Upper lobe of left lung (tissue), 4 donors: Measurements from ENCODE around the gene OR2M2.

Source experiments
- CTCF ChIP-seq, 6 experiments: fragments of 450-650 bp in 4 of 6; fragments of 200-600 bp in 2 of 6; sonication (generic) in 2 of 6; IDR thresholded peaks; one replicate each; pipeline ENCODE4 v1.5.1; 2016 to 2019; ENCODE audit warnings: antibody characterized with exemption in 6 of 6
- POLR2A ChIP-seq, 4 donors: fragments of 450-650 bp; IDR thresholded peaks; one replicate each; pipeline ENCODE4 v1.5.1; 2016 to 2017; ENCODE audit warnings: antibody characterized with exemption in 4 of 4, mild to moderate bottlenecking in 2 of 4

- TF ChIP-seq CTCF (IDR thresholded peaks at IDR 0.05) (no peak), POLR2A (IDR thresholded peaks at IDR 0.05) (no peak)
Measured at GRCh38 chr1:248155927-248156326, 18.7 kb upstream of the OR2M2 start.
